HG03521 (cell line): ENCODE results near the gene IDI2.
"Not testable (repeated sequence)": the region's sequence is repeated elsewhere in the genome, so short reads cannot be mapped to it uniquely, and the experiment has no call there.

Experiments used
- ATAC-seq: cut with Tn5 transposase; IDR thresholded peaks from one replicate; pipeline ENCODE4 v1.9.1; 2021; ENCODE audit warnings: mild to moderate bottlenecking, moderate library complexity; ENCODE audit not compliant: unreplicated experiment

IDI2 gene

GRCh38 chr10:1025683-1026082 lies at the start of gene IDI2:
TSS of gene IDI2 (minus strand) at chr10:1025859. CDS start at chr10:1024723, 1,136 bp downstream.
- no peak for ATAC-seq

DNA sequence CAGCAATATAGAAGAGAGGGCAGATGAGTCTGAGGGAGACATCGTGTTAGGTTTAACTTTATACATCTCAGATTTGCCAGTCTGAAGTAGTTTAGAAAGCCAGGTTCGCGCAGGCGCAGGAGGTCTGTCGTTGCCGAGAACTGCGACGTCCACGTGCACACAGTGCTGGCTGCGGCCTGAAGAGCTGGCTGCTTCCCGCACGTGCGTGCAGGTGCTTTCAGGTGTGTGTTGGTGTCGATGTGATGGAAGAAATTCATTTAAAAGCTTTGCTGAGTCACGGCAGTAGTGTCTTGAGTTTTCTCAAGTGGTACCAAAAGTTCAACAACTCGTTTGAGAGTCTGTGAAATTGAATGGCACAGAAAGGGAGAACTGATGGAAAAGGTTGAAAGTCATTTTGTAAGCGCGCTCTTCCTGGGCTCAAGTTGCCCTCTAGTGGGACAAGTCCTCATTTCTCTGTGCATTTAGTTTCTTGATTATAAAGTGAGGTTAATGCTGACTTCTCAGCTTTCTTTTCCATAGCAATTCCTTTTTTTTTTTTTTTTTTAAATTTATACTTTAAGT lies 49.2 kb upstream of the IDI2 start:
- ATAC-seq, result no peak

DNA sequence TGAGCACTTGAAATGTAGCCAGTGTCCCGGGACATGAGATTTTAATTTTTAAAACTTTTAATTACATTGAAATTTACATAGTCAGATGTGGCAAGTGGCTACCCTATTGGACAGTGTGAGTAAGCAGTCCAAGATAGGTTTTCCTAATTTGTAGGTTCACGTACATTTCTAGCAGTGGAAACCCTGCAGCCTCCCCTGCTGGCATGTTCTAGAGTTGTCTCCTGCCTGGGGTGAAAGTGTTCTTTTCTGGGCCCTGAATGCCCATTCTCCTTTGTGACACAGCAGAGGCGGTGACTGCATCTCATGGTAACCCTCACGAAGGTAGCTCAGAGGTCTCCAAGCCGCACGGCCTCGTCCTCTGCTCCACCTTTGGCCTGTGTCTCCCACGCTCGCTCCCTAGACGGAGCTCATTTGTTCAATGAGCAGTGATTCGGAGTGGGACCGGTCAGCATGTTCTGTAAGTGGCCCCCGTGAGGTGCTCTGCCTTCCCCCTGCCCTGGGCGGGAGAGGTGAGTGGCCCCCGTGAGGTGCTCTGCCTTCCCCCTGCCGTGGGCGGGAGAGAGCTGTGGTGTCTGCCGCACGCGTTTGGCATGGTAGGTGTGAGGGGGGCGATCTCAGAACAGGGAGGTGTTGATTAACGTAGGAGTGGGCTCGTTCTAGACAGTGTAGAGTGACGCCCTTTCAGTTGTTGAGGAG lies 48.5 kb upstream of the IDI2 start:
- no peak for ATAC-seq

DNA sequence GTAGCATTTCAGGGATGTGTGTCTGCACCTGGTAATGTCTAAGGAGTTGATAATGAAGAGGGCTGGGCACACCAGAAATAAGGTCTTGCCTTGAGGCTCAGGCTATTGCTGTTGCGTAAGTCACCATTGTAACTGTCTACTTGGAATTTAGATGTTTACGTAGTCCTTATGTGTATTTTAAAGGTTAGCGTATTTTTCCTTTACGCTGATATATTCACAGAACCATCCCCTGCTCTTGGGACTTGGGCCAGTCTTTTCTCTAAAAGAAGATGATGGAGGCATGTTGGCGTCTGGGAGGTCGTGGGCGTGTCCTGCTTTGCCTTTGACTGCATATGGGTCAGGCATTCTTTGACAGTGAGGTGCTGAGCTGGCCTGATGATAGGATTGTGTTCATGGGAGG lies 45.3 kb upstream of the IDI2 start:
- ATAC-seq, result no peak

- no peak for ATAC-seq
Observed at GRCh38 chr10:1068380-1069361, 43.0 kb upstream of the IDI2 start.

DNA sequence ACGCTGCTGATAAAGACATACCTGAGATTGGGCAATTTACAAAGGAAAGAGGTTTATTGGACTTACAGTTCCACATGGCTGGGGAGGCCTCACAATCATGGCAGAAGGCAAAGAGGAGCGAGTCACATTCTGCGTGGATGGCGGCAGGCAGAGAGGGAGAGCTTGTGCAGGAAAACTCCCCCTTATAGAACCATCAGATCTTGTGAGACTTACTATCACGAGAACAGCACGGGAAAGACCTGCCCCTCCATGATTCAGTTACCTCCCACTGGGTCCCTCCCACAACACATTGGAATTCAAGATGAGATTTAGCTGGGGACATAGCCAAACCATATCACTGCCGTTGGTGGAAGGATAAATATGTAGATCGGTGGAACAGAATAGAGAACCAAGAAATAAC lies 41.1 kb upstream of the IDI2 start:
- ATAC-seq, result not testable (repeated sequence)

GRCh38 chr10:1064964-1065247 lies 39.2 kb upstream of the IDI2 start:
- no peak for ATAC-seq

DNA sequence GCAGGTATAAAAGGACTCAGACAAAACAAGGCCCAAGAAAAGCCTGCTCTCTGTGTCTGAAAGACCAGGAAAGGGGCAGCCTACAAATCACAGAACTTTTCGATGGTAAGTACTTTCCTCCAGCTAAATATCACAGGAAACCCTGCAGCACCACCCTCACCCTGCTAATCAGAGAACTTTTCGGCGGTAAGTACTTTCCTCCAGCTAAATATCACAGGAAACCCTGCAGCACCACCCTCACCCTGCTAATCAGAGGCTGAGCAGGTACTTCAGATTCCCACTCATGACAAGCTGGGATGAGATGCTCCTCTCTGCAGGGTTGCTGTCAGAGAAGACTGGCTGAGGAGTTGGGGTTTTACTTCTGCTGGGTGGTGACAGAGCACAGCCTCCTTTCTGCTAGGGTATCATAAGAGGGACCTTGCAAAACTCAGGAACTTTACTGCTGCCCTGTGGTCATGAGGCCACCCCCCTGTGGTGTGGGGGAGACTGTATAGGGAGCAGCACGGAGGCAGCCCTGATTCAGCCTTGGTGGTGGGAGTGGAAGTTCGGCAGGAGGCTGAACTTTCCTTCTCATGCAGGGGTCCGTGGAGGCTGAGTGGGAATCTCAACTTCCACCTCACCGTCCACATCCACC lies 37.7 kb upstream of the IDI2 start:
- no peak for ATAC-seq

- ATAC-seq, result no peak
Observed at GRCh38 chr10:1061930-1062774, 36.5 kb upstream of the IDI2 start.

- ATAC-seq, result no peak
Observed at GRCh38 chr10:1059902-1060301, 34.2 kb upstream of the IDI2 start.

DNA sequence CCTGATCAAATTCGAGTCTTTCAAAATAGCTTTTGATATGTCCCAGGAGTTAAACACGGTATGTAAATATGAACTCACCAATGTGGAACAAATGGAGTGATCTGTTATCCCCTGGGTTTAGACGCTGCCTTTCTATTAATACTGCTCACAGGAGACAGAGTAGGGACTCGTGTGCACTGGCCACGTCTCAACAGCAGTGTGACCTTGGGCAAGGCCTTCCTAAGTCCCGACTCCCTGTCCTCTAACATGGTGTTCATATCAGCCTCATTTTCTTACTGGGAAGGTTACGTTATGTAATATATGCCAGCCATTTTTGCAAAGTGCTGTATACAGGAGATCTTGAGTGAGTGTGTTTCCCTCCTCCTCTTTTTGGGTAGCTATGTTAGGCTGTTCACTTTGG lies 32.4 kb upstream of the IDI2 start:
- ATAC-seq, result no peak

DNA sequence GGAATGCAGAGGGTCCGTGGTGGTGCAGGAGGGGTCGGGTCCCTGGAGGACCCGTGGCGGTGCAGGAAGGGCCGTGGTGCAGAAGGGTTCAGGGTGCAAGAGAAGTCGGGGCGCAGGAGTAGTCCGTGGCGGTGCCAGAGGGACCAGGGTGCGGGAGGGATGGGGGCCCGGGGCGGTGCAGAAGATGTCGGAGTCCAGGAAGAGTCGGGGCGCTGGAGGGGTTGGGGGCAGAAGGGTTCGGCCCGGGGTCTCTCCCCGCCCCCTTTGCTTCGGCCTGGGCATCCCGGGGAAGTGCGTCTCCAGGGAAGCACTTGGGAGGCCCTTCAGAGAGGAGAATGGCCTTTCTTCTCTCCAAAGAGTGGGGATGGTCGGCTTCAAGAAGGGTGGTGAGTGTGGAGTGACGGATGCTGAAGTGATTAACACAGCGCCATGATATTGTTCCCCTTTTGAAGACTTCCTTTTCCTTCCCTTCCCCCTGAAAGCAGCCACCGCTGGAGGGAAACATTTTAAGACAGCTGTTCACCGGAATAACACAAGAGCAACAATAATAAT lies 31.5 kb upstream of the IDI2 start:
- peak; percentile 21 for ATAC-seq

DNA sequence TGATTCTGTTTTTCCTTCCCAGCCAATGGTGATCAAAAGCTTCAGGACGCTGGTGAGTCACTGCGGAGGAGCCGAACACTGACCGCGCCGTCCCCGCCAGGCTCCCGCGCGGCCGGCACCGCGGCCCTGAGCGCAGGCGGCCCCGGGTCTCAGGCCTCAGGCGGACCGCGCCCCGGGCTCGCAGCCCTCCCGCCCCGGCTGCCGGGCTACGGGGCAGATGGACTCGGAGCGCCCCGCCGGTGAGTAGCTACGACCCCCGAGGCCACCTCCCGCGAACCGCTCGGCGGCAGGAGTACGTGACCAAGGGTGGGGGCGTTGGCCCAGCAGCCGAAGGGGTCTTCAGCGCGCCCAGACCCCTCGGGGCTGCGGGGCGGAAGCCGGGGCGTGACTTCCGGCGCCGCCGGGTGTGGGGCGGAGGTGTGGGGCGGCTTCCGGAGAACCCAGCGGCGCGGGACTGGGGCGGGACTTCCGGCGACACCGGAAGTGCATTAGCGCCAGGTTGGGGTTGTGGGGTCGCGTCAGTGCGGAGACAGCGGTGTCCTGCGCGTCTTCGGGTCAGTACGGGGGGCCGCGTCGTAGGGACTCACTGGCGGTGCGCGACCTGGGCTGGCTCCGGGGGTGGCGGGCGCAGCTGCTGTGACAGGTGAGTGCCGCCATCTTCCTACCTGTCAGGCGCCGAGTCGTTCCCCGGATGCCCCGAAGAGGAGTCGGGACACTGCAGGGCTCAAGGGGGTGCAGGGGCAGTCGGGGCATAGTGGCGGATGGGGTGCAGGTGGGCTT lies 30.9 kb upstream of the IDI2 start, which contains the start of gene WDR37:
WDR37 (plus strand) TSS at position 60 of the 780 bp plus-strand sequence. CDS start 15,771 bp downstream, outside the sequence.
- ATAC-seq, result peak; percentile 91

DNA sequence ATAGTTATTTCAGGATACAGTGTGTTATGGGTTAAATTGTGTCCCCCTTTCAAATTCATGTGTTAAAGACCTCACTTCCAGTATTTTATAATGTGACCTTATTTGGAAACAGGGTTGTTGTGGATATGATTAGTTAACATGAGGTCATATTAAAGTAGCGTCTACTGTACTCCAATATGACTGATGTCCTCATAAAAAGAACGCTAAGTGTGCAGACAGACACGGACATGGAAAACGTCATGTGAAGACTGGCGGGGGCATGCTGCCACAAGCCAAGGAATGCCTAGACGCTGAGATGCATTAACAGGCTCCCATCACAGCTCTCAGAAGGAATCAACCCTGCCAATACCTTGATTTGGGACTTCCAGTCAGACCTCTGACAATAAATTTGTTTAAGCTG lies 29.0 kb upstream of the IDI2 start:
- no peak for ATAC-seq

GRCh38 chr10:1050554-1050953 lies 24.9 kb upstream of the IDI2 start:
- ATAC-seq, result no peak

- no peak for ATAC-seq
Observed at GRCh38 chr10:1050145-1050544, 24.5 kb upstream of the IDI2 start.

GRCh38 chr10:1049425-1049958 lies 23.8 kb upstream of the IDI2 start:
- ATAC-seq, result no peak

GRCh38 chr10:1048732-1049424 lies 23.2 kb upstream of the IDI2 start, which contains the start of gene IDI1:
TSS of gene IDI1 (minus strand) at chr10:1049119. CDS start at chr10:1049003, 116 bp downstream.
- peak; percentile 76 for ATAC-seq
